Upper lobe of left lung (tissue), 4 donors: ENCODE data around the gene JAG2.

Experiments used
- CTCF ChIP-seq, 6 experiments: fragments of 450-650 bp in 4 of 6; fragments of 200-600 bp in 2 of 6; sonication (generic) in 2 of 6; IDR thresholded peaks; one replicate each; pipeline ENCODE4 v1.5.1; 2016 to 2019; ENCODE audit warnings: antibody characterized with exemption in 6 of 6
- EP300 ChIP-seq, 4 donors: sonication (generic); formaldehyde crosslinking; IDR thresholded peaks; one replicate each; pipeline ENCODE4 v1.5.1; 2017; ENCODE audit warnings: antibody characterized with exemption in 4 of 4, control low read depth in 2 of 4
- POLR2A ChIP-seq, 4 donors: fragments of 450-650 bp; IDR thresholded peaks; one replicate each; pipeline ENCODE4 v1.5.1; 2016 to 2017; ENCODE audit warnings: antibody characterized with exemption in 4 of 4, mild to moderate bottlenecking in 2 of 4
- POLR2AphosphoS5 ChIP-seq, 2 donors: sonication (generic); formaldehyde crosslinking; IDR thresholded peaks; one replicate each; pipeline ENCODE4 v1.5.1; 2017; ENCODE audit warnings: antibody characterized with exemption in 2 of 2

- TF ChIP-seq CTCF (IDR thresholded peaks at IDR 0.05) = no peak
- TF ChIP-seq POLR2A (IDR thresholded peaks at IDR 0.05) = no peak
- no peak for TF ChIP-seq POLR2AphosphoS5 (IDR thresholded peaks at IDR 0.05)
- no peak for TF ChIP-seq EP300 (IDR thresholded peaks at IDR 0.05)
Measured at GRCh38 chr14:105107351-105107750, 61.2 kb downstream of the JAG2 start.
